ENCODE measurements around the gene IL2RA. TPM values are rescaled to one million over a fixed set of nuclear protein-coding genes. Genes with fewer than 3 reads are reported as not detected.

Gene IL2RA
- total RNA-seq, 3 donors from 2014 or later (not counting 1 experiment from before 2014, with no cell fraction given) = 3.4 to 11.2 (median 3.7) TPM

GRCh38 chr10:6038071-6038631 is 24.0 kb downstream of the IL2RA start:
- H3K27me3 Mint-ChIP-seq (ENCODE audit: low read depth in 2 of 2) = peaks cover 5 to 47% of the 10 kb centered on the region in 2 donors
- peak overlapping the region; percentile 34 for H3K27ac ChIP-seq (ENCODE audit: low read length)

GRCh38 chr10:6037422-6037821 is 24.7 kb downstream of the IL2RA start:
- TF ChIP-seq CTCF (IDR thresholded peaks at IDR 0.05) = no peak
- Mint-ChIP-seq H3K4me3 (peak overlapping the region; percentile 70), H3K27ac (peak overlapping the region; percentile 19 to 87), H3K27me3 (ENCODE audit: low read depth in 2 of 2) (peaks cover 5 to 39% of the 10 kb centered on the region in 2 donors), H3K36me3 (peaks cover 12% of the 10 kb centered on the region), H3K4me1 (peaks cover 22 to 31% of the 10 kb centered on the region in 2 donors), H3K9me3 (no peaks in the 10 kb centered on the region)
- Histone ChIP-seq H3K27me3 (ENCODE audit: control insufficient read depth, insufficient read depth, low read length) (peaks cover 3% of the 10 kb centered on the region), H3K4me1 (ENCODE audit: control insufficient read depth, insufficient read depth, low read length) (peaks cover 20% of the 10 kb centered on the region), H3K9me3 (ENCODE audit: control insufficient read depth, insufficient read depth, low read length) (no peaks in the 10 kb centered on the region), H3K4me3 (ENCODE audit: low read length) (no peak overlapping the region), H3K27ac (ENCODE audit: low read length) (no peak overlapping the region), H3K36me3 (ENCODE audit: control insufficient read depth, insufficient read depth, low read length) (no peaks in the 10 kb centered on the region)
- ATAC-seq = no peak
- intact Hi-C loops (cut with micrococcal nuclease) = no loop called here
- peak in 1 of 2 donors; percentile 38 for DNase-seq
- 89% methylated on average over 6 of the region's 8 CpGs for WGBS (ENCODE audit: insufficient coverage)

More at GRCh38 chr10:6038071-6038631, 24.0 kb downstream of the IL2RA start:
- TF ChIP-seq CTCF (IDR thresholded peaks at IDR 0.05) = no peak
- Histone ChIP-seq H3K27me3 (ENCODE audit: control insufficient read depth, insufficient read depth, low read length) (peaks cover 3% of the 10 kb centered on the region), H3K9me3 (ENCODE audit: control insufficient read depth, insufficient read depth, low read length) (no peaks in the 10 kb centered on the region), H3K36me3 (ENCODE audit: control insufficient read depth, insufficient read depth, low read length) (no peaks in the 10 kb centered on the region), H3K4me3 (ENCODE audit: low read length) (no peak overlapping the region), H3K4me1 (ENCODE audit: control insufficient read depth, insufficient read depth, low read length) (peaks cover 20% of the 10 kb centered on the region)
- peaks cover 12% of the 10 kb centered on the region for H3K36me3 Mint-ChIP-seq
- DNase-seq = peak in 1 of 2 donors; percentile 75
- ATAC-seq = peak; percentile 76 to 89 (median 82)
- H3K27ac Mint-ChIP-seq = peak overlapping the region; percentile 19 to 87
- no CpG with 5 or more reads among the region's 2 CpGs for WGBS (ENCODE audit: insufficient coverage)
- no peaks in the 10 kb centered on the region for H3K9me3 Mint-ChIP-seq
- H3K4me1 Mint-ChIP-seq = peaks cover 22 to 31% of the 10 kb centered on the region in 2 donors
- peak overlapping the region; percentile 70 for H3K4me3 Mint-ChIP-seq
- intact Hi-C loops (cut with micrococcal nuclease) = no loop called here

- WGBS (ENCODE audit: insufficient coverage) = 74% methylated on average over 11 of the region's 11 CpGs
- Mint-ChIP-seq H3K9me3 (no peaks in the 10 kb centered on the region), H3K4me3 (no peak overlapping the region), H3K36me3 (peaks cover 12% of the 10 kb centered on the region), H3K4me1 (peaks cover 22 to 31% of the 10 kb centered on the region in 2 donors), H3K27ac (no peak overlapping the region), H3K27me3 (ENCODE audit: low read depth in 2 of 2) (peaks cover 5 to 35% of the 10 kb centered on the region in 2 donors)
- Histone ChIP-seq H3K4me1 (ENCODE audit: control insufficient read depth, insufficient read depth, low read length) (peaks cover 20% of the 10 kb centered on the region), H3K9me3 (ENCODE audit: control insufficient read depth, insufficient read depth, low read length) (no peaks in the 10 kb centered on the region), H3K27ac (ENCODE audit: low read length) (no peak overlapping the region), H3K4me3 (ENCODE audit: low read length) (no peak overlapping the region), H3K27me3 (ENCODE audit: control insufficient read depth, insufficient read depth, low read length) (peaks cover 3% of the 10 kb centered on the region), H3K36me3 (ENCODE audit: control insufficient read depth, insufficient read depth, low read length) (no peaks in the 10 kb centered on the region)
- ATAC-seq (no peak), DNase-seq (peak in 1 of 2 donors; percentile 64)
- TF ChIP-seq CTCF (IDR thresholded peaks at IDR 0.05) = no peak
- intact Hi-C loops (cut with micrococcal nuclease) = no loop called here
Observed at GRCh38 chr10:6036861-6037321, 25.3 kb downstream of the IL2RA start.

Measured in natural killer cell (primary cell).